HAP-1 (cell line): ENCODE data around the gene KXD1.
"Not testable (repeated sequence)": the region's sequence is repeated elsewhere in the genome, so short reads cannot be mapped to it uniquely, and the experiment has no call there.

Source experiments
- DNase-seq, 2 experiments: peaks; one replicate each; pipeline ENCODE4 v3.0.0-alpha.2; 2016 to 2020; ENCODE audit warnings: low spot score in 2 of 2
- H3K27me3 ChIP-seq: fragments of 250-450 bp; sonication (Bioruptor Pico); 2 replicates; pipeline ENCODE4 v1.5.1; 2020; ENCODE audit warnings: low read depth, mild to moderate bottlenecking, moderate library complexity
- H3K36me3 ChIP-seq: fragments of 250-450 bp; sonication (Bioruptor Pico); replicated peaks from 2 replicates; pipeline ENCODE4 v1.5.1; 2020; ENCODE audit warnings: mild to moderate bottlenecking
- H3K4me1 ChIP-seq: fragments of 250-450 bp; sonication (Bioruptor Pico); 2 replicates; pipeline ENCODE4 v1.5.1; 2020; ENCODE audit warnings: mild to moderate bottlenecking
- H3K4me3 ChIP-seq: fragments of 250-450 bp; sonication (Bioruptor Pico); 2 replicates; pipeline ENCODE4 v1.5.1; 2020; ENCODE audit warnings: mild to moderate bottlenecking, moderate library complexity
- H3K9me3 ChIP-seq: fragments of 250-450 bp; sonication (Bioruptor Pico); 2 replicates; pipeline ENCODE4 v1.5.1; 2020; ENCODE audit warnings: mild to moderate bottlenecking, moderate library complexity
- in situ Hi-C: fragments of 300-500 bp; cut with MboI; formaldehyde crosslinking; loops from 3 replicates; pipeline ENCODE4 v1.14.3; 2020; ENCODE audit warnings: low sequenced_read_pairs, inconsistent platforms, mixed read lengths

The KXD1 gene

GRCh38 chr19:18576383-18576782 is 18.7 kb downstream of the KXD1 start:
- no peak for DNase-seq
- in situ Hi-C loops = no loop called here
- no peak overlapping the region for H3K4me3 ChIP-seq
- H3K36me3 ChIP-seq = peaks cover 52% of the 10 kb centered on the region
- no peaks in the 10 kb centered on the region for H3K9me3 ChIP-seq
- peaks cover 10% of the 10 kb centered on the region for H3K4me1 ChIP-seq
- H3K27me3 ChIP-seq = no peaks in the 10 kb centered on the region

DNA sequence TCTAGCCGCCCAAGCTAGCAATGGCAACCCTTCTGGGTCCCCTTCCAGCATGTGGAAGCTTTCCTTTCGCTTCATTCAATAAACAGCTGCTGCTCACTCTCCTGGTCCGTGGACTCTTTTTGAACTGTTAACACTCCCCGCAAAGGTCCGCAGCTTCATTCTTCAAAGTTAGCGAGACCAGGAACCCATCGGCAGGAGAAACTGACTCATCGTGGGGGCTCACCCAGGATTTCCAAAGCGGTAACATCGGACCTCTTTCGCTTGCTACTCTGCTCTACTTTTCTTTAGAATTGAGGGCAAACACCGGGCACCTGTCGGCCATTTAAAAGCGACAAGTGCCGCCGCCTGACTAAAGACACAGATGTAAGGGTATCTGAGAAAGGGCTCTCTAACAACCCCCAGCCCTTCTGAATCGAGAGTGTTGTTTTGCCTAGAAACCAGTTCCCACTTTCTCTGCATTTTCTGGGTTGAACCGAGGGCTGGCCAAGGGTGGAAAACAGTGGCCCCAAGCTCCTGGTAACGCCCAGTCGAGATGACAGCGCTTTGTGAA is 19.8 kb downstream of the KXD1 start:
- Histone ChIP-seq H3K4me3 (no peak overlapping the region), H3K36me3 (peaks cover 47% of the 10 kb centered on the region), H3K27me3 (no peaks in the 10 kb centered on the region), H3K4me1 (peaks cover 10% of the 10 kb centered on the region), H3K9me3 (no peaks in the 10 kb centered on the region)
- DNase-seq = no peak
- in situ Hi-C loops = no loop called here

DNA sequence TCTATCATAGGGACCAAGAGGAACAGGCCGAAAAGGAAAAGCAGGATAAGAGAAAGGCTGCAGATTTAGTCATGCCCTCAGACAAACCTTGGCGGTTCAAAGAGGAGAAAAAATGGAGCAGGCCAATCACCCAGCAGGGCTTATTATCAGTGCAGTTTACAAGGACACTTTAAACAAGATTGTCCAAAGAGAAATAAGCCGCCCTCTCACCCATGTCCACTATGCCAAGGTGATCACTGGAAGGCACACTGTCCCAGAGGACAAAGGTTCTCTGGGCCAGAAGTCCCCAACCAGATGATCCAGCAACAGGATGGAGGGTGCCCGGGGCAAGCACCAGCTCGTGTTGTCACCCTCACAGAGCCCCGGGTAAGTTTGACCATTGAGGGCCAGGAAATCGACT is 22.6 kb downstream of the KXD1 start:
- Histone ChIP-seq H3K4me1 (no peaks in the 10 kb centered on the region), H3K9me3 (no peaks in the 10 kb centered on the region), H3K27me3 (no peaks in the 10 kb centered on the region), H3K4me3 (no peak overlapping the region), H3K36me3 (peaks cover 18% of the 10 kb centered on the region)
- in situ Hi-C loops = no loop called here
- no peak for DNase-seq

DNA sequence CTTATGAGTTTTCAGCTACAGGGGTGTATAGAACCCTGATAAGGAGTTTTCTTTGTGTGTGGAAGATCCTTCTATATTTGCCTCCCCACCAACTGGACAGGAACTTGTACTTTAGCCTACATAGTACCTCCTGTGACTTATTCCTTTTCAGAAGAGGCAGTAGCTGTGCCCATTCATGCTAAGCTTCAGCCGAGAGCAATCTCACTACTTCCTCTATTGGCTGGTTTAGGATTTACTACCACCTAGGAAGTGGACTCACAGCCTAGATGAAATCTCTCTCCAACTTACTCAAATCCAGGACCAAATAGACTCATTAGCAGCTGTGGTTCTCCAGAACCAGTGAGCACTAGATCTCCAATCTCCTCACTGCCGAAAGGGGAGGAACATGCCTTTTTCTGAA is 28.6 kb downstream of the KXD1 start:
- Histone ChIP-seq H3K4me3 (no peak overlapping the region), H3K4me1 (peaks cover 16% of the 10 kb centered on the region), H3K36me3 (peaks cover 11% of the 10 kb centered on the region), H3K27me3 (0 out of 2 replicates have a peak, but pooled peaks cover 2% of the 10 kb centered on the region), H3K9me3 (0 out of 2 replicates have a peak, but pooled peaks cover 3% of the 10 kb centered on the region)
- in situ Hi-C loops = no loop called here
- DNase-seq = no peak

DNA sequence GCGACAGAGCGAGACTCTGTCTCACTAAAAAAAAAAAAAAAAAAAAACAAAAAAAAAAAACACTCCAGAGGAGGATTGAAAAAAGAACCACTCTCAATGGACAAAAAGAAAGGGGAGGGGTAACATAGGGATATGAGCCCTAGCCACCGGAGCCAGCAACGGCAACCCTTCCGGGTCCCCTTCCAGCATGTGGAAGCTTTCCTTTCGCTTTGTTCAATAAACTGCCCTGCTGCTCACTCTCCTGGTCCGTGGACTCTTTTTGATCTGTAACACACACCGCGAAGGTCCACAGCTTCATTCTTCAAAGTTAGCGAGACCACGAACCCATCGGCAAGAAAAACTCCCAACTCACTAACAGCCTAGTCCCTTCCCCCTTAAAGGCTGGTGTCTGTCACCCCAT is 29.9 kb downstream of the KXD1 start:
- Histone ChIP-seq H3K9me3 (0 out of 2 replicates have a peak, but pooled peaks cover 3% of the 10 kb centered on the region), H3K36me3 (peaks cover 13% of the 10 kb centered on the region), H3K27me3 (0 out of 2 replicates have a peak, but pooled peaks cover 2% of the 10 kb centered on the region), H3K4me3 (no peak overlapping the region), H3K4me1 (peaks cover 16% of the 10 kb centered on the region)
- in situ Hi-C loops = no loop called here
- no peak for DNase-seq

DNA sequence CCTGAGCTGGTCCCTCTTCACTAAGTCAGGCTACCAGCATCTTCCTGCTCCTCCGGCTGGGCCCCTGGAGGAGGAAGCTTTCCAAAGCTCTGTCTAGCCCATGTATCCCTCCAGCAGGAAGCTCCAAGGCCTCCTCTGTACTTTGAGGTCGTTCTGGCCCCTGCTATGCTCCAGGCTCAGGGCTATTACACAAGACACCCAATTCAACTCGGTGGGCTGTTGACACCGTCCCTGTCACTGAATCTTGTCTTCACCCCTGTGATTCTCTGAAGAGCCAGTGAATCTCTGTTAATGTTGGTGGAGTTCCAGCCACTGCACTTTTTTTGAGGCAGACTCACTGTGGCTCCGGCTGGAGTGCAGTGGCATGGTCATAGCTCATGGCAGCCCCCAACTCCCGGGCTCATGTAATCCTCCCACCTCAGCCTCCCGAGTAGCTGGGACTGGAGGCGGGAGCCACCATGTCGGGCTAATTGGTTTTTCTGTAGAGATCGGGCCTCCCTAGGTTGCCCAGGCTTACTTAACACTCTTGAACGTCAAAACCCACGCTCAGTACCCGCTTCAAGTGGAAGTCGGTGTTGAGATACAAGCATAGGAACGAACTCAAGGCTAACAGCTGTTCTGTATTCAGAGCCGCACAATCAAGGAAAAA is 30.4 kb downstream of the KXD1 start:
- H3K27me3 ChIP-seq = 0 out of 2 replicates have a peak, but pooled peaks cover 2% of the 10 kb centered on the region
- in situ Hi-C loops = no loop called here
- DNase-seq = no peak

GRCh38 chr19:18588611-18589379 is 31.1 kb downstream of the KXD1 start, which contains the start of gene REX1BD:
Gene REX1BD (plus strand): TSS chr19:18588798. CDS start chr19:18588802, 4 bp downstream.
- Histone ChIP-seq H3K4me3 (peak within 1 kb of the TSS; percentile 79), H3K4me1 (peaks cover 22% of the 10 kb centered on the region), H3K36me3 (peaks cover 16% of the 10 kb centered on the region), H3K27me3 (0 out of 2 replicates have a peak, but pooled peaks cover 2% of the 10 kb centered on the region), H3K9me3 (0 out of 2 replicates have a peak, but pooled peaks cover 3% of the 10 kb centered on the region)
- in situ Hi-C loops = no loop called here
- DNase-seq = peak; percentile 78 to 93

More for the DNA sequence above, 30.4 kb downstream of the KXD1 start:
- Histone ChIP-seq H3K36me3 (peaks cover 16% of the 10 kb centered on the region), H3K4me3 (peak overlapping the region; percentile 79), H3K4me1 (peaks cover 16% of the 10 kb centered on the region), H3K9me3 (0 out of 2 replicates have a peak, but pooled peaks cover 3% of the 10 kb centered on the region)

DNA sequence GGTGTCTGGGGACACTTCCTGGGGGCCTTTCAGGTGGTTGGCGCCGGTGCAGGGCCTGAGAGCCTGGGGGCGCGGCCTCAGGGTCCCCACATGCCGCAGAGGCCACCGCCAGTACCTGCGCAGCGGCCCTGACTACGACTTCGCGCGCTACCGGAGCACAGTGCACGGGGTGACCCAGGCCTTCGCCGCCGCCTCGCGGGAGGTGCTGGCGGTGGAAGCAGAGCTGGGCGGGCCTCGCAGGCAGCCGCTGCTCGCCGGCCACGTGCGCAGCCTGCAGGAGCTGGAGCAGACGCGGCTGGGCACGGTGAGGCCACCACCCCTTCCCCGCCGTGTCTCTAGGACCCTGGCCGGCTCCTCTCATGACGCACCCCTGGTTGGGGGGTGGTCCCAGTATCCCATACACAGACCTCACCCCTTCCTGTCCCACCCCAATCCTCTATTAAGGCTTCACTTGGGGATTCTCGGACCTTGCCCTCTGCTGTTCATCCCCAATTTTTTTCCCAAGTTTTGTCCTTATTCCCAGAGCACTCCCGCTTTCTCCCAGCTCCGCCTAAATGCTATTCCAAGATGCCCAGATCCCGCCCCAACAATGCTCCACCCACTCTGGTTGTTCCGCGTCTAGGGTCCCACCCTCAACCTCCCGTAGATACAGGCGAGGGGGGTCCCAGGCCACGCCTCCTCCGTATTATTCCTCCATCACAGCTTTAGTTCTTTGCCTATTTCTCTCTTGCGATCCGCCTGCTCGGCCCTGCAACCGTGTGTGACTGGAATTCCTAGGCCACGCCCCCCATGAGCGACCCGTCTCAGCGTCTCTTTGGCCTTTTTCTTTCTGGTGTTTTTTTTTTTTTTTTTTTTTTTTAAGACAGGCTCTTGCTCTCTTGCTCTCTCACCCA is 32.0 kb downstream of the KXD1 start:
- Histone ChIP-seq H3K4me1 (peaks cover 22% of the 10 kb centered on the region), H3K9me3 (0 out of 2 replicates have a peak, but pooled peaks cover 3% of the 10 kb centered on the region), H3K36me3 (peaks cover 16% of the 10 kb centered on the region), H3K27me3 (0 out of 2 replicates have a peak, but pooled peaks cover 2% of the 10 kb centered on the region), H3K4me3 (peak overlapping the region; percentile 79)
- in situ Hi-C loops = no loop called here
- peak; percentile 88 to 95 for DNase-seq

GRCh38 chr19:18590273-18591272 is 32.9 kb downstream of the KXD1 start:
- Histone ChIP-seq H3K27me3 (0 out of 2 replicates have a peak, but pooled peaks cover under 1% of the 10 kb centered on the region), H3K9me3 (0 out of 2 replicates have a peak, but pooled peaks cover 3% of the 10 kb centered on the region), H3K36me3 (peaks cover 16% of the 10 kb centered on the region), H3K4me3 (peak overlapping the region; percentile 79; the same call in 1 of the 2 replicates), H3K4me1 (peaks cover 22% of the 10 kb centered on the region)
- peak in 1 of 2 experiments; percentile 70 for DNase-seq
- in situ Hi-C loops = no loop called here

DNA sequence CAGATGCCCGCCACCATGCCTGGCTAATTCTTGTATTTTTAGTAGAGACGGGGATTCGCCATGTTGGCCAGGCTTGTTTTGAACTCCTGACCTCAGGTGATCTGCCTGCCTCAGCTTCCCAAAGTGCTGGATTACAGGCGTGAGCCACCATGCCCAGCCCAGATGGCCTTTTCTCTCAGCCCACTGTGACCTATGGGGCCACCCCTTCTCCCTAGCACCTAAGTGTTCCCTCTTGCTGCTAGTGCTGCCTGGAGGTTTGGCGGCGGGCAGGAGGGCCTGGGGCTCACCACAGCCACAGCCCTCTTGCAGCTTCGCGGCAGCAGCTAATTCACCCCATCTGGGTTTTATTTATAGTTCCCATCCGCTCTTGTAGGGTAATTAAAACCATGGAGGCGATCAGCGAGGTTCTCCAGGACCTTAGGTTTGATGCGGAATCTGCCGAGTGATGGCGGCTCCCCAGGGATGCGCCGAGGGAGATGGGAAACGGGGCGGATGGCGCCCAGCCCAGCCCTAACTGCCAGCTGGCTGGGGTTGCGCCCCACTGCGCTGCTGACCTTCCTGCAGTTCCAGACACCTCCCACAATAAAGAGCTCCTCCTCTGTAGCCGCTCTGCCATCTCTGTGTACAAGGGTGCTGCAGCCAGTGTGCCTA is 34.2 kb downstream of the KXD1 start:
- no peaks in the 10 kb centered on the region for H3K27me3 ChIP-seq
- in situ Hi-C loops = no loop called here
- 0 out of 2 replicates have a peak, but pooled peaks cover 3% of the 10 kb centered on the region for H3K9me3 ChIP-seq
- peaks cover 16% of the 10 kb centered on the region for H3K36me3 ChIP-seq
- peaks cover 22% of the 10 kb centered on the region for H3K4me1 ChIP-seq
- no peak for DNase-seq
- no peak overlapping the region for H3K4me3 ChIP-seq

GRCh38 chr19:18592732-18593131 is 35.1 kb downstream of the KXD1 start:
- H3K4me3 ChIP-seq, DNase-seq, in situ Hi-C loops, H3K9me3 ChIP-seq, H3K27me3 ChIP-seq: not testable (repeated sequence)
- peaks cover 16% of the 10 kb centered on the region for H3K36me3 ChIP-seq
- peaks cover 22% of the 10 kb centered on the region for H3K4me1 ChIP-seq
